NCI-H1694 treated with DMSO at 0.1 percent for 48 hours (cell line): ENCODE data around the gene HYAL2.
A peak's percentile ranks its signal among the peaks of the same experiment; 100 is the strongest.
"Not testable (repeated sequence)": the region's sequence is repeated elsewhere in the genome, so short reads cannot be mapped to it uniquely, and the experiment has no call there.

Source experiments
- DNase-seq: peaks from one replicate; lab custom pipeline; 2025; lab: John Stamatoyannopoulos, UW

Gene HYAL2

DNA sequence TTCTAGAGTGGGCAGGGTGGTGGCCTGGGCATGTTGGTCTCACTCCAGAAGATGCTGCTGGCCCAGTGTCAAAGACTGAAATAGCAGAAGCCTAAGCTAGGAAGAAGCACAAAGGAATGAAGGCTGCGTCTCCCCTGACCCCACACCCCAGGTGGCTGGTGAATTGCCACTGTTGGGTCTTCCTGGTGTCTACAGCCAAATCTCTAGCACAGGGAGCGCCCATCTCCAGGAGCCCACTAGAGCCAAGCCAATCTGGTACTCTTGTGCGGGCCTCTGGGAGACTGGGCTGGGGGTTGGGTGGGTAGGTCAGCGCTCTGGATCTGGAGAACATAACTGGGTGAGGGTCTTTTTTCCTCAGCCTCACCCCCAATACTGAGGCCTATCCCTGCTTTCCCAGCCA is 4.6 kb upstream of the HYAL2 start:
- no peak for DNase-seq

GRCh38 chr3:50326182-50326541 is 3.6 kb upstream of the HYAL2 start:
- DNase-seq = no peak

- DNase-seq = no peak
These were observed 3.1 kb upstream of the HYAL2 start for GRCh38 chr3:50325497-50326181.

GRCh38 chr3:50325113-50325480 is 2.6 kb upstream of the HYAL2 start:
- no peak for DNase-seq

- no peak for DNase-seq
These were observed 2.0 kb upstream of the HYAL2 start for GRCh38 chr3:50324351-50325112.

GRCh38 chr3:50323614-50324199 is 1.2 kb upstream of the HYAL2 start:
- DNase-seq = no peak

- DNase-seq = no peak
These were observed 601 bp upstream of the HYAL2 start for GRCh38 chr3:50323092-50323600.

GRCh38 chr3:50322115-50322385 is 495 bp downstream of the HYAL2 start:
- no peak for DNase-seq

GRCh38 chr3:50321336-50322114 is 1.0 kb downstream of the HYAL2 start:
- peak; percentile 54 for DNase-seq

GRCh38 chr3:50320853-50321335 is 1.7 kb downstream of the HYAL2 start:
- no peak for DNase-seq

DNA sequence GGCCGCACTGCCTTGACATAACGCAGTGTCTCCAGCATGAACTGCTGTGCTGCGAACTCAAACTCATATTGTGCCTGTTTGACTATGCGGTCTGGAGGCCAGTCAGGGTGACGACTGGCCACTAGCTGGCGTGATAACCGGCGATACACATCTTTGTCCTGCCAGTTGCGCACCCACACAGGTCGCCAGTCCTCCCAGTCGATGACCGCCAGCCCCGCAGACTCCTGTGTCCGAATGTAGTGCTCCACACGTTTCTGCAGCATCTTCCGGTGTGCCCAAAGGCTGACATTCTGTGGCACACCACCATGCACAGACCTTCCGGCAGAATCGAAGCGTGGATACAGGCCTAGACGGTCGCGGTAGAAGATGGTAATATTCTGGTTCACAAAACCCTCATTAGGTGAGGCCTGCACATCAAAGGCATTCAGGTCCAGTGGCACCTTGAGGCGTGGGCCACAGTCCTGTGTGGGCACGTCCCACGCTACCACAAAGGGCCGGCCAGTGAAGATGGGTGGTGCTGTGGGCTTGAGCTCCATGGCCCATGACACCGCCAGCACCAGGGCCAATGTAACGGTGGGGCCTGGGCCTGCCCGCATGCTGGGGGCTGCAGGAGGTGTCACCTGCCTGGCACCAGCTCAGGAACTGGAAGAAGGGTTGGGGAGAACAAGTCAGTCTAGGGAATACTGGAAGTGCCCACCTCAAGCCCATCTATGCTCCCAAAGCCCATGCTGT is 2.5 kb downstream of the HYAL2 start:
- DNase-seq = no peak

GRCh38 chr3:50319181-50319893 is 3.2 kb downstream of the HYAL2 start:
- no peak for DNase-seq

DNA sequence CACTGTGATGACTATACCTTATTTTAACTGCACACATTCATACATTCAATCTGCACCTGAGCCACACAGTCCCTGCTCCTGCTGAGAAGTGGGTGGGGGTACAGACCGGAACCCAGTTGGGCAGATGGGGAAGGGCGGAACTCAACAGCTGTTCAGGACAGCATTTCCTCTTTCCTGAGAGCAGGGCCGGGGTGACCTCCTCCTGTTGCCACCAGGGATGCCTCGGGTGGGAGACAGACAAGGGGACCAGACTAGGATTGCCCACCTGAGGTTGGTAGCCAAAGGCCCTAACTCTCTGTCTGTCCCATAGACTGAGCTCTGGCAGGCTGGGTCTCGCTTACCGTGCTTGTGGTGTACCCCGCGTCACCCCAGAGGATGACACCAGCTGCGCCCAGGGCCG is 3.9 kb downstream of the HYAL2 start:
- DNase-seq = no peak

DNA sequence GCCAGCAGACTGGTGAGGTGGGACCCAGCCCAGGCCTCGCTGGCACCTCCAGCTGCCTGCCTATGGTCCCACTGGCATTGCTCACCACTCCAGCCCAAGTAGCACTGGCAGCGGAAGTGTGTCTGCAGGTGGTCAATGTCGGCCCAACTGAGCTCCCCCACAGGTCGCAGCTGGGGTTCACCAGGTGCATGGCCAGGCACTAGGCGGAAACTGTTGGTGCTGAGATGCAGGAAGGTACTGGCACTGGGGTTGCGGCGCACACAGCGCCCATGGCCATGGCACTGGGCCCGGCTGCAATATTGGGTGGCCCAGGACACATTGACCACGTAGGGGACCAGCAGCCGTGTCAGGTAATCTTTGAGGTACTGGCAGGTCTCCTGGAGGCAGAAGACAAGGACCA is 4.4 kb downstream of the HYAL2 start:
- DNase-seq = no peak

DNA sequence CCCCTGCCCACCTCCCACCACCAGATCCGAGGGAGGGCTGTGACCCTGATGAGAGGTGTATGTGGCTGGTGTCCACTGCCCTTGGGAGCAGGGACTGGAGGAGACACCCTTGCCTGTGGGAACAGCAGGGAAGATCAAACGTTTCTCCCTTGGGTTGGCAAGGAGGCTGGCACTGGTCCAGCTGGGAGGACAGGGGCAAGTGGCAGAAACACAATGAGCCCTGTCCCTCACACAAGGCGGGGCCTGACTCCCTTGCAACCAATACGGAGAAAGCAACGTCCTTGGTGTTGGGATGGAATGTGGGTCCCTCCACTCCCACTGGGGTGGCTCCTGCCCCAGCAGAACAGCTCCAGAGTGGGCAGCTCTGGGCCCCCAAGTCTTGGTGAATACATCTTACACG is 5.2 kb downstream of the HYAL2 start:
- DNase-seq = no peak

DNA sequence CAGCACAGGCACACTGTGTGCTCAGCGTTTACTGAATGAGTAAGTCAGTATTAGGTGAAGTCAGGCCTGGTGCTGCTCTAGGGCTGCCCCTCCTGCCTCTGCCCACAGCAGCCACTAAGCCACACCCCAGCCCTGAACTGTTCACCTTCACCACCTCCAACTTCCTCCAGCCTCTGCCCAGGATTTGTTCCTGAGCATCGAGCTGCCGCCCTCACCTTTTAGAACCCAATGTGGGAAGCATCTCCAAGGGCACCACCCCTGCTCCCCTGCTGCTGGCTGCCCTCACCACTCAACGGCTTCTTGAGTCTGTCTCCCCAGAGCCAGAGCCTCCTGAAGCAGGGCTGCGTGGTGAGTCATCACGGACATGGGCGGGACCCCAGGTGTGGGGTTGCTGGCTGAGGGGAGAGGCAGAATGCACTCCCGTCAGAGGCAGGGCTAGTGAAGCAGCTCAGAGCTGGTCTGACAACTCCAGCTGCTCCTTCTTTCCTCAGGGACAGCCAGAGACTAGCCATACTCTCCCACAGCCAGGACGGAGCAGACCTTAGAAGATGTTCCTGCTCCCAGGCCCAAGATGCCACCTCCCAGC is 5.8 kb downstream of the HYAL2 start:
- no peak for DNase-seq

DNA sequence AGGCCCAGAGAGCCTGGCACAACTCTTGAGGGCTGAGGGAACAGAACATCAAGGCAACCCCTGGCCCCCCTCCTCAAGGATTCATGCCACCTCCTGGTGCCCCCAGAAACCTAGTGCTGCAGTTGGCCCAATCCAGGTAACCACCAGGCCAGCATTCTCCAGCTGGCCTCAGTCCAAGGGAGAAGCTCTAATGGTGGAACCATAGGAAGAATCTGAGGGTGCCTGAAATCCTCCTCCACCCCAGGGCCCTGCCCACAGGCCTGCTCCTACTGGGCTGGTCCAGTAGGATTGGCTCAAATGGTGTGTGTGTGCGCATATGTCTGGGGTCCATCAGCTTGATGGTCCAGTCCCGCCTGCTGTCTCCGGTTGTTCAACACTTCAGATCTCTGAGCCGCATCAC is 7.7 kb downstream of the HYAL2 start:
- no peak for DNase-seq

- DNase-seq = no peak
These were observed 8.2 kb downstream of the HYAL2 start for GRCh38 chr3:50314342-50314741.

- DNase-seq = not testable (repeated sequence)
These were observed 10.5 kb downstream of the HYAL2 start for GRCh38 chr3:50312041-50312440.

- no peak for DNase-seq
These were observed 17.9 kb downstream of the HYAL2 start for GRCh38 chr3:50304601-50305000.
